Vagina (tissue), 2 donors: ENCODE data around the gene FBXO42. TPM values are rescaled to one million over a fixed set of nuclear protein-coding genes. Genes with fewer than 3 reads are reported as not detected.

ENCODE experiments used
- DNase-seq, 2 donors: peaks; one replicate each; pipeline ENCODE4 v3.0.0-alpha.2; 2017; ENCODE audit errors: extremely low spot score in 2 of 2
- H3K27ac ChIP-seq: fragments of 200-600 bp; sonication (generic); one replicate; pipeline ENCODE4 v1.5.1; 2019
- H3K27me3 ChIP-seq: fragments of 200-600 bp; sonication (generic); one replicate; pipeline ENCODE4 v1.5.1; 2019
- H3K36me3 ChIP-seq, 2 donors: fragments of 200-600 bp; sonication (generic); one replicate each; pipeline ENCODE4 v1.5.1; 2017 to 2019
- H3K4me1 ChIP-seq: fragments of 200-600 bp; sonication (generic); one replicate; pipeline ENCODE4 v1.5.1; 2019
- H3K4me3 ChIP-seq, 2 donors: fragments of 200-600 bp; sonication (generic); 1 replicate in 1 of 2; 2 replicates in 1 of 2; pipeline ENCODE4 v1.5.1; 2016 to 2019
- H3K9me3 ChIP-seq: fragments of 200-600 bp; sonication (generic); one replicate; pipeline ENCODE4 v1.5.1; 2019
- CTCF ChIP-seq, 3 experiments: fragments of 450-650 bp in 2 of 3; fragments of 200-600 bp in 1 of 3; sonication (generic) in 1 of 3; IDR thresholded peaks; one replicate each; pipeline ENCODE4 v1.5.1; 2017 to 2019; ENCODE audit warnings: antibody characterized with exemption in 3 of 3, mild to moderate bottlenecking in 2 of 3, moderate library complexity in 2 of 3
- POLR2A ChIP-seq, 2 donors: fragments of 450-650 bp; IDR thresholded peaks; one replicate each; pipeline ENCODE4 v1.6.1; 2017; ENCODE audit warnings: antibody characterized with exemption in 2 of 2, mild to moderate bottlenecking in 2 of 2, moderate library complexity in 2 of 2
- POLR2AphosphoS5 ChIP-seq, 2 donors: sonication (generic); formaldehyde crosslinking; IDR thresholded peaks; one replicate each; pipeline ENCODE4 v1.9.0; 2017; ENCODE audit warnings: antibody characterized with exemption in 2 of 2, mild to moderate bottlenecking in 2 of 2, low read depth in 1 of 2; ENCODE audit not compliant: insufficient read depth in 1 of 2
- intact Hi-C: fragments of 100-400 bp; cut with DNase I; formaldehyde crosslinking; loops from one replicate; pipeline ENCODE4 v1.15.1; 2023
- total RNA-seq: library from RNA; depleted of rRNA; stranded (reverse); fragments of >200 nt; gene quantifications from one replicate; pipeline ENCODE4 v1.2.3, GENCODE V29; 2016

The FBXO42 gene
- total RNA-seq, 1 donor from 2014 or later, result 24.8 TPM

- Histone ChIP-seq H3K27me3 (no peaks in the 10 kb centered on the region), H3K36me3 (peaks cover 0 to 7% of the 10 kb centered on the region in 2 donors), H3K9me3 (no peaks in the 10 kb centered on the region), H3K4me3 (no peak overlapping the region), H3K27ac (peak overlapping the region; percentile 36), H3K4me1 (peaks cover 15% of the 10 kb centered on the region)
- intact Hi-C loops, result no loop called here
- no peak for DNase-seq
- TF ChIP-seq CTCF (IDR thresholded peaks at IDR 0.05), result no peak
- no peak for TF ChIP-seq POLR2A (IDR thresholded peaks at IDR 0.05)
- TF ChIP-seq POLR2AphosphoS5 (IDR thresholded peaks at IDR 0.05; ENCODE audit: insufficient read depth in 1 of 2, low read depth in 1 of 2), result no peak
Observed at GRCh38 chr1:16293538-16293937, 58.7 kb downstream of the FBXO42 start.

- H3K27me3 ChIP-seq, result no peaks in the 10 kb centered on the region
- H3K27ac ChIP-seq, result no peak overlapping the region
- peaks cover 0 to 7% of the 10 kb centered on the region in 2 donors for H3K36me3 ChIP-seq
- DNase-seq, result no peak
- no peak for TF ChIP-seq POLR2AphosphoS5 (IDR thresholded peaks at IDR 0.05; ENCODE audit: insufficient read depth in 1 of 2, low read depth in 1 of 2)
- no peak for TF ChIP-seq CTCF (IDR thresholded peaks at IDR 0.05)
- TF ChIP-seq POLR2A (IDR thresholded peaks at IDR 0.05), result no peak
- intact Hi-C loops, result no loop called here
- H3K4me1 ChIP-seq, result peaks cover 15% of the 10 kb centered on the region
- H3K4me3 ChIP-seq, result no peak overlapping the region
- H3K9me3 ChIP-seq, result no peaks in the 10 kb centered on the region
Observed at GRCh38 chr1:16292739-16293138, 59.5 kb downstream of the FBXO42 start.

- intact Hi-C loops, result no loop called here
- DNase-seq, result no peak
- no peaks in the 10 kb centered on the region for H3K9me3 ChIP-seq
- H3K4me1 ChIP-seq, result peaks cover 25% of the 10 kb centered on the region
- TF ChIP-seq CTCF (IDR thresholded peaks at IDR 0.05), result no peak
- no peak for TF ChIP-seq POLR2AphosphoS5 (IDR thresholded peaks at IDR 0.05; ENCODE audit: insufficient read depth in 1 of 2, low read depth in 1 of 2)
- TF ChIP-seq POLR2A (IDR thresholded peaks at IDR 0.05), result no peak
- no peak overlapping the region for H3K27ac ChIP-seq
- no peak overlapping the region for H3K4me3 ChIP-seq
- no peaks in the 10 kb centered on the region for H3K27me3 ChIP-seq
- no peaks in the 10 kb centered on the region for H3K36me3 ChIP-seq
Observed at GRCh38 chr1:16289959-16290358, 62.3 kb downstream of the FBXO42 start.

GRCh38 chr1:16286122-16286521 is 66.2 kb downstream of the FBXO42 start:
- no peaks in the 10 kb centered on the region for H3K27me3 ChIP-seq
- peaks cover 9% of the 10 kb centered on the region for H3K4me1 ChIP-seq
- H3K27ac ChIP-seq, result no peak overlapping the region
- no peak overlapping the region for H3K4me3 ChIP-seq
- H3K36me3 ChIP-seq, result no peaks in the 10 kb centered on the region
- DNase-seq, result no peak
- TF ChIP-seq POLR2AphosphoS5 (IDR thresholded peaks at IDR 0.05; ENCODE audit: insufficient read depth in 1 of 2, low read depth in 1 of 2) (no peak), CTCF (IDR thresholded peaks at IDR 0.05) (no peak), POLR2A (IDR thresholded peaks at IDR 0.05) (no peak)
- intact Hi-C loops, result no loop called here
- no peaks in the 10 kb centered on the region for H3K9me3 ChIP-seq

- Histone ChIP-seq H3K27me3 (no peaks in the 10 kb centered on the region), H3K4me1 (peaks cover 12% of the 10 kb centered on the region), H3K9me3 (no peaks in the 10 kb centered on the region), H3K36me3 (no peaks in the 10 kb centered on the region), H3K27ac (no peak overlapping the region), H3K4me3 (no peak overlapping the region)
- intact Hi-C loops, result no loop called here
- no peak for TF ChIP-seq CTCF (IDR thresholded peaks at IDR 0.05)
- TF ChIP-seq POLR2A (IDR thresholded peaks at IDR 0.05), result no peak
- no peak for TF ChIP-seq POLR2AphosphoS5 (IDR thresholded peaks at IDR 0.05; ENCODE audit: insufficient read depth in 1 of 2, low read depth in 1 of 2)
- no peak for DNase-seq
Observed at GRCh38 chr1:16281765-16282164, 70.5 kb downstream of the FBXO42 start.
